Measurements from ENCODE around the gene ZCCHC24. TPM values are rescaled to one million over a fixed set of nuclear protein-coding genes. Genes with fewer than 3 reads are reported as not detected.
A peak's percentile ranks its signal among the peaks of the same experiment; 100 is the strongest.

ZCCHC24 gene
- total and polyA plus RNA-seq, 7 donors = 11.2 to 112 (median 43.0) TPM

- H3K27me3 ChIP-seq (ENCODE audit: insufficient read depth in 3 of 3, low read length in 2 of 3) = no peaks in the 10 kb centered on the region
- H3K4me1 ChIP-seq = peaks cover 49% of the 10 kb centered on the region
- H3K36me3 ChIP-seq (ENCODE audit: insufficient read depth in 1 of 2, low read depth in 1 of 2) = peaks cover 0 to 24% of the 10 kb centered on the region in 2 donors
- WGBS, 3 donors = 58 to 68% (median 64%) methylated on average over 10 of the region's 10 CpGs
- ATAC-seq (peak in 3 of 4 donors; percentile 12 to 46 (median 33)), DNase-seq (peak; percentile 25 to 66)
- H3K4me3 ChIP-seq = no peak overlapping the region
- no peaks in the 10 kb centered on the region for H3K9me3 ChIP-seq
- TF ChIP-seq, protein P1, sequence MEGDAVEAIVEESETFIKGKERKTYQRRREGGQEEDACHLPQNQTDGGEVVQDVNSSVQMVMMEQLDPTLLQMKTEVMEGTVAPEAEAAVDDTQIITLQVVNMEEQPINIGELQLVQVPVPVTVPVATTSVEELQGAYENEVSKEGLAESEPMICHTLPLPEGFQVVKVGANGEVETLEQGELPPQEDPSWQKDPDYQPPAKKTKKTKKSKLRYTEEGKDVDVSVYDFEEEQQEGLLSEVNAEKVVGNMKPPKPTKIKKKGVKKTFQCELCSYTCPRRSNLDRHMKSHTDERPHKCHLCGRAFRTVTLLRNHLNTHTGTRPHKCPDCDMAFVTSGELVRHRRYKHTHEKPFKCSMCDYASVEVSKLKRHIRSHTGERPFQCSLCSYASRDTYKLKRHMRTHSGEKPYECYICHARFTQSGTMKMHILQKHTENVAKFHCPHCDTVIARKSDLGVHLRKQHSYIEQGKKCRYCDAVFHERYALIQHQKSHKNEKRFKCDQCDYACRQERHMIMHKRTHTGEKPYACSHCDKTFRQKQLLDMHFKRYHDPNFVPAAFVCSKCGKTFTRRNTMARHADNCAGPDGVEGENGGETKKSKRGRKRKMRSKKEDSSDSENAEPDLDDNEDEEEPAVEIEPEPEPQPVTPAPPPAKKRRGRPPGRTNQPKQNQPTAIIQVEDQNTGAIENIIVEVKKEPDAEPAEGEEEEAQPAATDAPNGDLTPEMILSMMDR (IDR thresholded peaks at IDR 0.05) = no peak
- intact Hi-C loops (cut with DNase I) = no loop called here
- peak overlapping the region; percentile 58 for H3K27ac ChIP-seq
Measured at GRCh38 chr10:79410315-79411094, 34.9 kb downstream of the ZCCHC24 start.

- DNase-seq (peak; percentile 13 to 53), ATAC-seq (peak in 1 of 4 donors; percentile 1)
- Histone ChIP-seq H3K27me3 (ENCODE audit: insufficient read depth in 3 of 3, low read length in 2 of 3) (no peaks in the 10 kb centered on the region), H3K4me3 (no peak overlapping the region), H3K9me3 (no peaks in the 10 kb centered on the region), H3K36me3 (ENCODE audit: insufficient read depth in 1 of 2, low read depth in 1 of 2) (peaks cover 0 to 18% of the 10 kb centered on the region in 2 donors), H3K27ac (peak overlapping the region; percentile 58), H3K4me1 (peaks cover 57% of the 10 kb centered on the region)
- intact Hi-C loops (cut with DNase I) = no loop called here
- WGBS, 3 donors = 56 to 66% (median 65%) methylated on average over 5 to 9 of the region's 9 CpGs
- TF ChIP-seq, protein P1 (IDR thresholded peaks at IDR 0.05) = no peak
Measured at GRCh38 chr10:79409726-79410085, 35.7 kb downstream of the ZCCHC24 start.

DNA sequence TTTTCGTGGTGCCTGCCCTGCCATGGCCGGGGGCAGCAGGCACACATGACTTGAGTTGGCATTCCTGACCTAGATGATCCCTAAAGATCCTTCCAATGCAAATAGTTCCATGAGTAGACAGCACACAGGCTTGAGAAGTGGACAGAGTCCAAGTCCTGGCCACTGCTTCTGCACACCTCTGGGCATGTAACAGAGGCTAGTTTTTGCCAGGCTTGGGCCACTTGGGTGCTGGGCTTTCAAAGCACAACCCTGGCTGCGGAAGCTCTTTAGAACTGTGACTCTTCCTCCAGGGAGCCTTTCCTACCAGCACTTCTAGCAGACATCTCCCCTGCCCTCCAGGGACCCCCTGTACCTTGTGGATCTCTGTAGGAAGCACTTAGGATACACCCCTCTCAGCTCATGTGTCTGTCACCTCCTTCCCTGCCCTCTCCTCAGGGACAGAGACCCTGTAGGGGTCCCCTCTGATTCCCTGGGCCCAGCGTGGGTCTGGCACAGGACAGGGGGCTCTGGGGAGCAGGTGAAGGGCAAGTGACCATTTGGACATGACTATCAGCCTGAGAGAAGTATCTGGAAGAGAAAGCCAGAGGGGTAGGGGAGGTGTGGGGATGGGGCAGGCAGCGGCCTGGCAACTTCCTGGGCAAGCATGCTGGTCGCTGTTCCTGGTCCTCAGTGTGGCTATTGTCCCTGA, 36.2 kb downstream of the ZCCHC24 start:
- ATAC-seq (peak in 2 of 4 donors; percentile 17 to 20), DNase-seq (peak in 1 of 2 donors; percentile 52)
- Histone ChIP-seq H3K9me3 (no peaks in the 10 kb centered on the region), H3K27ac (peak overlapping the region; percentile 58), H3K4me1 (peaks cover 63% of the 10 kb centered on the region), H3K4me3 (no peak overlapping the region), H3K36me3 (ENCODE audit: insufficient read depth in 1 of 2, low read depth in 1 of 2) (peaks cover 0 to 13% of the 10 kb centered on the region in 2 donors), H3K27me3 (ENCODE audit: insufficient read depth in 3 of 3, low read length in 2 of 3) (no peaks in the 10 kb centered on the region)
- TF ChIP-seq, protein P1 (IDR thresholded peaks at IDR 0.05) = no peak
- intact Hi-C loops (cut with DNase I) = no loop called here
- 53 to 71% (median 55%) methylated on average over 6 of the region's 6 CpGs for WGBS, 3 donors

DNA sequence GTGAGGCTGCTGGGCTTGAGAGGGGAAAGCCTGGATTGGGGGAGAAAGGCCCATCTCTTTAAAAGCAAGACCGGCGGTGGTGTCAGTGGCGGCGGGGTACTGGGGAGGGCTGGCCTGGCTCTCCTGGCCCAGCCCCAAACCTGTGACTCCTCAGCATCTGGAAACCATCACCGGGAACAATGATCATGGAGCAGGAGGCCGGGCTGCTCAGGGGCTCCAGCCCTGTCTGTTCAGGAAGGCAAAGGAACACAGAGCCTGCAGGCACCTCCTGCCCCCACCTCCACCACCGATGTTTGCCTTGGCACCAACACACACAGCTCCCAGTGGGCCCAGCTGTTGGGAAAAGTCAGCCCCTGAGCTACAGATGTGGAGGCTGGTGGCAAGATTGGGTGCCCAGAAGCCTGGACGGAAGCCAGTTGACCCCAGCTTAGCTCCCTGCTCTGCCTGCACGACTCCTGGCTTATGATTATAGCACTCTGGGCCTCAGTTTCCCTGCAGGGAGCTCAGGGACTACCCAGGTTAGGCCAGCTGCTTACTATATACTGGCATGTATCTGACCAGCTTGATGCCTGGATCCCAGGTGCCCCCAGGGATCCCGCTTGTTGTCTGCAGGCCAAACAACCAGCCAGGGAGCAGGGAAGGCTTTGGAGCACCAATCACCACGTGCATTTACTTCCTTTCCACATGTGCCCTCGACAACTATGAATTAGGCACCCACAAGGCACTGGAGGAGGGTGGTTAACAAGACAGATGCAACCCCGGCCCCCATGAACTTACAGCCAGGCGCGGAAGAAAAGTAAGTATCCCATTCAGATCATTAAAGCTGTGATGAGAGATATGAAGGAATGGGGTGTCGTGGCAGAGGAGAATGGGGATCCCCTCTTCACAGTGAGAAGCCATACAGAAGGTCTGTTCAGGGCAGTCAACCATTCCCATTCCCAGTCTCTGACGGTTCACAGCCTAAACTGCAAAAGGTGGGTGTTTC, 37.3 kb downstream of the ZCCHC24 start:
- ATAC-seq = no peak
- H3K4me3 ChIP-seq = no peak overlapping the region
- peaks cover 0 to 8% of the 10 kb centered on the region in 2 donors for H3K36me3 ChIP-seq (ENCODE audit: insufficient read depth in 1 of 2, low read depth in 1 of 2)
- no peaks in the 10 kb centered on the region for H3K9me3 ChIP-seq
- H3K27ac ChIP-seq = peak overlapping the region; percentile 58
- 53 to 74% (median 58%) methylated on average over 17 of the region's 17 CpGs for WGBS, 3 donors
- intact Hi-C loops (cut with DNase I) = no loop called here
- TF ChIP-seq, protein P1 (IDR thresholded peaks at IDR 0.05) = no peak
- peaks cover 73% of the 10 kb centered on the region for H3K4me1 ChIP-seq
- peak; percentile 65 to 74 for DNase-seq
- H3K27me3 ChIP-seq (ENCODE audit: insufficient read depth in 3 of 3, low read length in 2 of 3) = no peaks in the 10 kb centered on the region
